Measurements from ENCODE around the gene ABHD11. TPM values are rescaled to one million over a fixed set of nuclear protein-coding genes. Genes with fewer than 3 reads are reported as not detected.

ABHD11 gene
- total RNA-seq, 2 experiments from 2014 or later, result 23.4 to 24.7 TPM

DNA sequence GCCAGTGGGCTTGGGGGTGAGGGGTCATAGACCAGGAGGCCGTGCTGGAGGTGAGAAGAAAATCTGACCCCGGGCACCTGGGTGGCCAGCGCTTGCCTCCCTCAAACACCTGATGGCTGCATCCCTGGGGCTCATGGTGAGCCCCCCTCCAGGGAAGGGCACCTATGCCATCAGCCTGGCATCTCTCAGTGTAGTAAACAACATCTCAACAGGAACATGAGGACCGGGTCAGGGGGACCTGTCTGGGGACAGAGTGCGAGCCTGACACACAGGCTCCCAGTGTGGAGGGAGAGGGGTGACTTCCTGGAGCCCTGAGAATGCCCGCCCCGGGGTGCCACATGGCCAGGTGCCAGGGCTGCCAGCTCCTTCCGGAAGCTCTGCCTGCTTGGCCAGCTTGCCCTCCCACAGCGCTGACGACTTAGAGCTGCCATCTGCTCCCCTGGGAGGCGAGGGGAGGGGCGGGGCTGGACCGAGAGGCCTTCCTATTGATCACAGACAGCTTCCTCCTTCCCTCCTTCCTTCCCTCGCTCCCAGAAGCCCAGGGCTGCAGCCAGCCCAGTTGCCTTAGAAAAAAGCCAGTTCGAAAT is 31.5 kb downstream of the ABHD11 start:
- H3K36me3 Mint-ChIP-seq, result peaks cover 2% of the 10 kb centered on the region
- H3K27me3 Mint-ChIP-seq, result no peaks in the 10 kb centered on the region
- POLR2A ChIA-PET, result interaction anchor here (0.6 to 1.7 kb wide), 3 partner anchors 11 to 103 kb away, joined by 4 to 6 read pairs (median 6); no protein-coding TSS in a partner anchor
- no peak overlapping the region for H3K27ac Mint-ChIP-seq
- H3K4me1 Mint-ChIP-seq, result peaks cover 7% of the 10 kb centered on the region
- H3K9me3 Mint-ChIP-seq, result no peaks in the 10 kb centered on the region
- DNase-seq, result no peak
- ATAC-seq (ENCODE audit: low read depth), result no peak
- H3K4me3 Mint-ChIP-seq, result no peak overlapping the region

DNA sequence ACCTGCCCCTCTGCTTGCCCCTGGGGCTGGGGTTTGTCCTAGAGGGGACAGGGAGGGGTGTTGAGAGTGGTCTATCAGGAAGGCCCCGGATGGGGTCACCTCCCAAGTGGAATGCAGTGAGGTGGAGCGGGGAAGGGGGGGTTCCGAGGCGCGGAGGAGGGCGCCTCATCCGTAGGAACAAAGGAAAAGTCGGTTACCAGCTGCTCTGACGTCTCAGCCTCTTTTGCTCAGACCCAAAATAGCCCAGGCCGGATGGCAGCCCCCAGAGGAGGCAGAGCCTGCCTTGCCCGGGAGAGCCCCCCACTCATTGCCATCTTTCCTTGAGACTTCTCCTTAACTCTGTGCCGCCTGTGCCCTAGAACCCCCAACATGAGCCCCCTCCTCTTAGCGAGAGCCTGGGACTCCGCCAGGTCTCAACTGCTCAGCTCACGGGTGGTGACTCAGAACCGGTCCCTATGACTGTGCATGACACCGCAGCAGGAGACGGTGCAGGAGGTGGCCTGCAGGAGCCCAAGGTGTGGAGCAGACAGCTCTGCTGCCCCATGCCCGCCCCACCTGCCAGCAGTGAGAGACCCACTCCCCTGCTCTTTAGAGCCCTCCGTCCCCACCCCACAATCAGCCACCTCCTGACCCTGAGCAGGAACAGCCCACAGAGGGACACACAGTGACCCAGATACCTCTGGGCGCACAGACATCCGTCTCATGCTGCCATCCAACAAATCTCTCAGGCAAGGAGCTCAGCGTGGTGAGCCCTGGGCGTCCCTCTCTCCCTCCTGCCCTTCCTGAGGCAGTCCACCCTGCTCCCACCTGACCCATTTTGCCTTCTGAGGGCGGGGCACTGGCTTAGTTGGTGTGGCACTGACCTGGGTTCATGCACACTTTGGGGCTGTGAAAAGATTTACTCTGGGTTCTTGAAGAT is 32.2 kb downstream of the ABHD11 start:
- no peak for DNase-seq
- ATAC-seq (ENCODE audit: low read depth), result no peak
- Mint-ChIP-seq H3K36me3 (peaks cover 6% of the 10 kb centered on the region), H3K9me3 (no peaks in the 10 kb centered on the region), H3K4me3 (no peak overlapping the region), H3K27ac (no peak overlapping the region), H3K27me3 (no peaks in the 10 kb centered on the region), H3K4me1 (peaks cover 7% of the 10 kb centered on the region)
- POLR2A ChIA-PET, result interaction anchor here (0.6 to 1.7 kb wide), 3 partner anchors 11 to 102 kb away, joined by 4 to 6 read pairs (median 6); no protein-coding TSS in a partner anchor

DNA sequence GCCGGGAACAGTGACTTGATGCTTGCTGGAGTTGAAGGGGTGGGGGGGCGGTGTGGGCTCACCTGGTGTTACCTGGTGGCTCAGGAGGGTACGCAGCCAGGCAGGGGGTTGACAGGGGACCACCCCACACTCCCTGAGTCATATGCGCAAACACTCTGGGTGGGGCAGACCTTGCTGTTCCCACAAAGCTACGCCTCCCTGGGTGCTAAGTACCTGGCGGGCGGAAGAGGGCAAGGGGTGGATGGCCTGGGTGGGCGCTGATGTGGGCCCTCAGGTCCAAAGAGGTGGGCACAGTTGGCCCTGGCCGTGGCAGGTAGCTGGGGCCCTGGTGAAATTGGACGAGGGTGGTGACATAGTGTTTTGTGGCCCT is 33.1 kb downstream of the ABHD11 start:
- ATAC-seq (ENCODE audit: low read depth), result no peak
- H3K4me1 Mint-ChIP-seq, result peaks cover 4% of the 10 kb centered on the region
- no peak for DNase-seq
- H3K27me3 Mint-ChIP-seq, result no peaks in the 10 kb centered on the region
- peaks cover 6% of the 10 kb centered on the region for H3K36me3 Mint-ChIP-seq
- H3K27ac Mint-ChIP-seq, result no peak overlapping the region
- H3K9me3 Mint-ChIP-seq, result no peaks in the 10 kb centered on the region
- no peak overlapping the region for H3K4me3 Mint-ChIP-seq
- POLR2A ChIA-PET, result interaction anchor here (1.7 kb wide), 1 partner anchor 12 kb away, joined by 4 read pairs; no protein-coding TSS in a partner anchor

DNA sequence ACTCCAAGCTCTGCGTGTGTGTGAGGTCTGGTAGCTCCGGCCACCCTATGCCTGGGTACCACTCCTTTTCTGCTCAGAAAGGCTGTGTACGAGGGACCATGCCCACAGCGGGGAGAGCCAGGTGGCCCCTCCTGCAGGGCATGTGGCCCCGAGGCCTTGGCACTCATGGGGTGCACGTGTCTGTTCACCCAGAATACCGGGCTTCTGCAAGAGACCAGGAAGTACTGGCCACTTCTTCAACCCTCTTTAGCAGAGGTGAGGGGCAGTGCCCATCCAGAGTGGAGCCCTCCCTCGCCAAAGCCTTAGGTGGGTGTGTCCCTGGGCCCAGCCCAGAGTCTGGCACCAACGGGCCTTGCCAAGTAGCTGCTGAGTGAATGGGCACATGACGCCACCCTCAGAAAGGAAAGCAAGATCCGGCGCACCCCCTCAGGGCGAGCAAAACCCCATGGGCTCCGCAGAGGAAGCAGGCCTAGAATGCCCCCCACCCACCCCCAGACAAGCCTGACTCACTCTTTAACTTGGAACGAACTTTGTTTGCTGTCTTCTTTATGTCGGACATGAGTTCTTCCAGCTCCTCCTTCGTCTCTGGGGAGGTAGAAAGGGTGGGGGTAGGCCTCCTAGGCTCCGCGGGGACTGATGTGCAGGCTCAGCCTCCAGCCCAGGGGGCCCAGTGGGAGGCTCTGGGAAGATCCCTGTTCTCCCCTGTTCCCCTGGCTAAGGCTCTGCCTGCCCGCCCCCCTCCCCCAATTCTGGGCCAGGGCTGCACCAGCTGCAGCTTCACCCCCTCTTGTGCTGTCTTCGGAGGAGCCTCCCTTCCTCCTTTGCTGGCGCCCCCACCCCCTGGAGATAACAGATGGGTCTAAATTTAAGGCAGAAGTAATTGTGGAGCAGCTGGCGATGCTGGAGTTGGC is 33.7 kb downstream of the ABHD11 start:
- ATAC-seq (ENCODE audit: low read depth) (no peak), DNase-seq (no peak)
- peaks cover 6% of the 10 kb centered on the region for H3K36me3 Mint-ChIP-seq
- H3K9me3 Mint-ChIP-seq, result no peaks in the 10 kb centered on the region
- H3K4me1 Mint-ChIP-seq, result peaks cover 4% of the 10 kb centered on the region
- H3K27me3 Mint-ChIP-seq, result no peaks in the 10 kb centered on the region
- H3K27ac Mint-ChIP-seq, result no peak overlapping the region
- POLR2A ChIA-PET, result no interaction called here
- no peak overlapping the region for H3K4me3 Mint-ChIP-seq

DNA sequence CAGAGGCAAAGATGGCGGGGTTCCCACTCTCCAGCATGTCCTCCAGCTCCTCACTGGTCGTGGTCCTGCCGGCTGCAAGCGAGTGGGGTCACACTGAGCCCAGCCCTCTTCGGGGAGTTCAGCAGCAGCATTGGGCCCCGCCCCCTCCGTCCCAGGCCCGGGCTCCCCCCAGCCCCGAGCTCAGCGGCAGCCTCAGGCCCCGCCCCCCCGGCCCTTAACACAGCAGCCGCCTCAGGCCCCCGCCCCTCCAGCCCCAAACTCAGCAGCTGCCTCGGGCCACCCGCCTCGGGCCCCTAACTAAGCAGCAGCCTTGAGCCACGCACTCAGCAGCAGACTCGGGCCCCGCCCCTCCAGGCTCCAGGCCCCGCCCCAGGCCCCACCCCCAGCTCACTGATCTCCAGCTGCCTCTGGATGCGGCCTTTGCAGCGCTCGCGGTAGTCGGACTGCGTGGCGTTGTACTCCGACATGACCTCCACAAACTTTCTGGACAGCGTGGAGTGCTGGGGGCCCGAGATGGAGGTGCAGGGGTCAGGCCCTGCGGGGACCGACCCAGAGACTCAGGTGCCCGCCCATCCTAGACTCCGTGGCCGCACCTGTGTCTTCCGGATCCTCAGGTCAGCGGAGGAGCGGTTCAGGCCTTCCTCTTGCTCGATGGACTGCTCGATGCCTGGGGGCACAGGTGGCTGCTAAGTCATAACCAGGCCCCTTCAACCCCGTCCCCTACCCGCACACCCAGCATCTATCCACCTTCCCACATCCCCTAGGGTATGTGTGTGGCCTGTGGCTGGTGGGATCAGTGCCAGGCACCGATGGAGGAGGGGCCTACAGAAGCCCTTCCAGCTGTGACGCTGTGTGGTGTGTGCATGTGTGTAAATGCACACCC is 34.6 kb downstream of the ABHD11 start:
- POLR2A ChIA-PET, result interaction anchor here (1.2 kb wide), 1 partner anchor 14 kb away, joined by 4 read pairs; no protein-coding TSS in a partner anchor
- Mint-ChIP-seq H3K36me3 (peaks cover 6% of the 10 kb centered on the region), H3K4me3 (no peak overlapping the region), H3K27ac (no peak overlapping the region), H3K27me3 (no peaks in the 10 kb centered on the region), H3K9me3 (no peaks in the 10 kb centered on the region), H3K4me1 (peaks cover 4% of the 10 kb centered on the region)
- peak; percentile 50 for DNase-seq
- peak; percentile 57 for ATAC-seq (ENCODE audit: low read depth)

DNA sequence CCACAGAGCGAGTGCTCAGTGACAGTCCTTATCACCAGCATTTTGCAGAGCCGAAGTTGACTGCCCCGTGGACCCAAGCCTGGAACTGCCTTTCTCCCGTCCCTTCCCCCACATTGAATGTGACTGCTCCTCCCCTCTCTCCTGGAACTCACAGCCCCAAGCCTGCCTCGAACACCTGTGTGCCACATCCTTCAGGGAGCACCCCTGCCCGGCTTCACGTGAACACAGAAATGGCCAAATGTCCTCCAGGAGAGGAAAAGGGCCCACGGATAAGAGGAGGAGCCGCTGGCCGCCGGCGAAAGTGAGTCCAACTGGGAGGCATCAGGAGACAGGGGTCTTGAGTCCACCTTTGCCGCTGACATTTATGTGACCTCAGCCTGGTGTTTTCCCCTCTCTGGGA is 35.4 kb downstream of the ABHD11 start:
- Mint-ChIP-seq H3K9me3 (no peaks in the 10 kb centered on the region), H3K4me3 (no peak overlapping the region), H3K36me3 (peaks cover 8% of the 10 kb centered on the region), H3K4me1 (peaks cover 4% of the 10 kb centered on the region), H3K27ac (no peak overlapping the region), H3K27me3 (no peaks in the 10 kb centered on the region)
- POLR2A ChIA-PET, result interaction anchor here (1.2 kb wide), 1 partner anchor 15 kb away, joined by 4 read pairs; no protein-coding TSS in a partner anchor
- DNase-seq, result no peak
- ATAC-seq (ENCODE audit: low read depth), result no peak

DNA sequence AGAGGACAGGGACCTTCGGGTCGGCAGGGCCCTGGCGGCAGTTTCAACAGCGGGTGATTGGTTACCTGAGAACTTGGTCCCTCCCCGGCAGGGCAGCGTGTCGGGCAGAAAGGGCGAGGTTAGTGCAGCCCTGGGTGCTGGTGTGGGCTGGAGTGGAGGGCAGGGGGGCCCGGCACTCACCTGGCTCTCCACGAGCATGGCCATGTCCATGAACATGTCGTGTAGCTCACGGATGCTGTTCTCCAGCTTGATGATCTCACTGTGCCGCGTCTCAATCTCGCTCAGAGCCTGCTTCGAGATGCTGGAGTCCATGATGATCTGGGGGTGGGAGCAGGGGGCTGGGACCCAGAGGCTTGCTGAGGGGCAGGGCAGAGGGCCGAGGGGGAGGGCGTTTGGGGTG is 35.9 kb downstream of the ABHD11 start:
- ATAC-seq (ENCODE audit: low read depth), result no peak
- H3K36me3 Mint-ChIP-seq, result peaks cover 8% of the 10 kb centered on the region
- POLR2A ChIA-PET, result interaction anchor here (1.2 kb wide), 1 partner anchor 16 kb away, joined by 4 read pairs; no protein-coding TSS in a partner anchor
- H3K4me3 Mint-ChIP-seq, result no peak overlapping the region
- H3K9me3 Mint-ChIP-seq, result no peaks in the 10 kb centered on the region
- H3K4me1 Mint-ChIP-seq, result peaks cover 4% of the 10 kb centered on the region
- no peak for DNase-seq
- no peak overlapping the region for H3K27ac Mint-ChIP-seq
- no peaks in the 10 kb centered on the region for H3K27me3 Mint-ChIP-seq

DNA sequence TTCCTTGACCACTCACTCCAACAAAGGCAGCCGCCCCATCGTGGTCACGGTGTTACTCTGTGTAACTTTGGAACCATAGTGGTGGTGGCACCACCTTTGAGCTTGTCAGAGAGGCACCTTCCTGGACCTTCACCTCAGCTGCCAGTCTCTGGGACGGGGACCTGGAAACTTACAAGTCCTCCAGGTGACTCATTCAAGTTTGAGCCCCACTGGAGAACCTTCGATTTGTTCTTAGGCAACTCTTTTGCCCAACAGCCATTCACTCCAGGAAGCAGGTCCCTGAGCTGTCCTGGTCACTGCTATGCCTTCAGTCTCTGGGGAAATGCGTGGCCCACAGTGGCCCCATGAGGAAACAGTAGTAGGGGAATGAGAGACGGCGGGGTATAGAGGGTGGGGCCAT is 36.4 kb downstream of the ABHD11 start:
- Mint-ChIP-seq H3K9me3 (no peaks in the 10 kb centered on the region), H3K27ac (no peak overlapping the region), H3K4me1 (peaks cover 4% of the 10 kb centered on the region), H3K4me3 (no peak overlapping the region), H3K36me3 (peaks cover 11% of the 10 kb centered on the region), H3K27me3 (no peaks in the 10 kb centered on the region)
- POLR2A ChIA-PET, result no interaction called here
- no peak for DNase-seq
- ATAC-seq (ENCODE audit: low read depth), result no peak

DNA sequence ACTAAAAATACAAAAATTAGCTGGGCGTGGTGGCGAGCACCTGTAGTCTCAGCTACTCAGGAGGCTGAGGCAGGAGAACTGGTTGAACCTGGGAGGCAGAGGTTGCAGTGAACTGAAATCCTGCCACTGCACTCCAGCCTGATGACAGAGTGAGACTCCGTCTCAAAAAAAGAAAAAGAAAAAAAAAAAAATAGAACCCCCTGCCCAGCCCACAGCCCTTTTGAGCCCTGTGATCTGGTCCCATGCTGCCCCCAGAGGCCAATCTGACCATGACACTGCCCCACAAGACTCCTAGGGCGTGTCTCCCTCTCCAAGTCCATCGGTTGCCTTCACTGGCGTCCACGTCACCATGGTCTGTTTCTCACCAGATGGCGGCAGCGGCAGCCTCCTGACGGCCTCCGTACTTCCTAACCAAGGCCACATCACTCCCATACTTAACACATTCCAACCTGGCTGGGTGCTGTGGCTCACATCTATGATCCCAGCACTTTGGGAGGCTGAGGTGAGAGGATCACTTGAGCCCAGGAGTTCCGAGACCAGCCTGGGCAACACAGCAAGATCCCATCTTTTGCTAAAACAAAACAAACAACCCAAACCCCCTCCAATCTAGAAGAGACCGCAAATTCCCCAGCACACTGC is 37.1 kb downstream of the ABHD11 start:
- peaks cover 11% of the 10 kb centered on the region for H3K36me3 Mint-ChIP-seq
- POLR2A ChIA-PET, result no interaction called here
- no peak for DNase-seq
- no peaks in the 10 kb centered on the region for H3K27me3 Mint-ChIP-seq
- no peak overlapping the region for H3K4me3 Mint-ChIP-seq
- H3K27ac Mint-ChIP-seq, result no peak overlapping the region
- peak; percentile 28 for ATAC-seq (ENCODE audit: low read depth)
- no peaks in the 10 kb centered on the region for H3K9me3 Mint-ChIP-seq
- peaks cover 2% of the 10 kb centered on the region for H3K4me1 Mint-ChIP-seq

DNA sequence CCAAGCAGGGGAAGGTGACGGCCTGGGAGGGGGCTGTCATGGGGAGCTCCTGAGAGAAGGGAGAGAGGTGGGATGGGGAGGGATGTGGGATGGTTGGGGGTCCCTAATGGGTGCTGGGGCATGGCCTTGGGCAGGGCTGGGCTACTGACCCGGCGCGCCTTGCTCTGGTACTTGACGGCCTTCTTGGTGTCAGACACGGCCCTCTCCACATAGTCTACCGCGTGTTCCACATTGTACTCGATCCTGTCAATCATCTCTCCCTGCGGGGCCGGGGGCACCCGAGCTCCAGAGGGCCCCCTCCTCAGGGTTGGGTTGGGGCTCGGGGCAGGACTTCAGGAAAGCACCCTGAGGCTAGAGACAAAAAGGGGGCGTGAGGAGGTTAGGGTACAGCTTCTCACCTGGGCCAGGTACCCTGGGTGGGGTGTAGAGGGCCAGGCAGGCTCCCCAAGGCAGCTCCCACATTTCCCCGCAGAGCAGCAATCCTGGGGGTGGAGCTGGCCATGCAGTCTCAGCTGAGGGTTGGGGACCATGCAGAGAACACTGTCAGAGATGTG is 37.9 kb downstream of the ABHD11 start:
- POLR2A ChIA-PET, result no interaction called here
- H3K4me3 Mint-ChIP-seq, result no peak overlapping the region
- H3K27me3 Mint-ChIP-seq, result no peaks in the 10 kb centered on the region

DNA sequence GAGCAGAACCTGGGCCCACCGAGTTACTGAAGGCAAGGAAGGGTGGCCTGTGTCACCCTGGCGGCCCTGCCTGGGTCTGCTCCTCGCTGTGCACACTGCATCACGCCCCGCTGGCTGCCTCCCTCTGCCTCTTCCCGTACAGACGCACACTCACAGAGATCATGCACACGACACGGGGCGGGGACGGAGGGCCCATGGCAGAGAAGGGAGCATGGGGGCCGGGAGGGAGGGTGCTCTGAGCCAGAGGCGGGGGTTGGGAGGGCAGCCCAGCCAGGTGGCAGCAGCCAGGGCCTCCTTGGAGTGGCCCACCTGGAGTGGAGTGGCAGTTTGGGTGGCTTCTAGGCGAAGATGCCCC is 38.6 kb downstream of the ABHD11 start:
- DNase-seq (no peak), ATAC-seq (ENCODE audit: low read depth) (no peak)
- Mint-ChIP-seq H3K27me3 (no peaks in the 10 kb centered on the region), H3K27ac (peak overlapping the region; percentile 25), H3K9me3 (no peaks in the 10 kb centered on the region), H3K4me1 (peaks cover 2% of the 10 kb centered on the region), H3K4me3 (no peak overlapping the region), H3K36me3 (peaks cover 13% of the 10 kb centered on the region)
- POLR2A ChIA-PET, result no interaction called here

More for the DNA sequence above, 37.9 kb downstream of the ABHD11 start:
- H3K27ac Mint-ChIP-seq, result no peak overlapping the region
- no peak for ATAC-seq (ENCODE audit: low read depth)
- H3K4me1 Mint-ChIP-seq, result peaks cover 2% of the 10 kb centered on the region
- H3K36me3 Mint-ChIP-seq, result peaks cover 11% of the 10 kb centered on the region
- no peak for DNase-seq
- H3K9me3 Mint-ChIP-seq, result no peaks in the 10 kb centered on the region
